ENCODE results near the gene CCT7. TPM values are rescaled to one million over a fixed set of nuclear protein-coding genes. Genes with fewer than 3 reads are reported as not detected.
A peak's percentile ranks its signal among the peaks of the same experiment; 100 is the strongest.

CCT7 gene
- total and polyA plus RNA-seq, 2 of the 8 experiments (the other 6 are each of a cell fraction or from before 2014, with no cell fraction given) = 440 to 474 TPM

- POLR2A ChIA-PET (ENCODE audit: partially characterized antibody) = interaction anchor here (0.6 to 5.1 kb wide), 11 partner anchors 10 to 1177 kb away, joined by 3 to 53 read pairs (median 4); partner anchors contain the start of genes CCT7, FBXO41 and PRADC1
- Histone ChIP-seq H3K27ac (ENCODE audit: low read depth, low read length) (no peak overlapping the region), H2BK120ac (replicated peaks; ENCODE audit: low read depth, low read length) (no peak overlapping the region), H3K79me1 (ENCODE audit: low read depth, low read length) (no peaks in the 10 kb centered on the region), H2BK12ac (ENCODE audit: low read depth, low read length) (0 out of 2 replicates have a peak overlapping the region, but pooled peaks have one; percentile 39), H3K36me3 (ENCODE audit: control insufficient read depth in 2 of 4, insufficient read depth in 4 of 4, low read length in 3 of 4) (peaks cover 11 to 36% (median 20%) of the 10 kb centered on the region in 4 experiments; a peak in 7 of 8 replicates), H2BK20ac (ENCODE audit: low read length) (no peak overlapping the region), H3K18ac (ENCODE audit: extremely low read depth, low read length) (peak overlapping the region; percentile 32; the same call in 1 of the 2 replicates), H3K4me2 (ENCODE audit: insufficient read depth in 1 of 2, low read depth in 2 of 2, low read length in 2 of 2) (no peak overlapping the region), H3K23ac (ENCODE audit: insufficient read length) (no peak overlapping the region), H3K56ac (replicated peaks; ENCODE audit: insufficient read length, low read depth, low read length) (no peak overlapping the region), H3K79me2 (ENCODE audit: control insufficient read depth in 1 of 2, insufficient read depth in 2 of 2, low read length in 2 of 2) (no peaks in the 10 kb centered on the region), H2BK5ac (ENCODE audit: low read depth, low read length) (peak overlapping the region; percentile 21; the same call in 1 of the 2 replicates), H2AK5ac (ENCODE audit: low read depth, low read length) (no peak overlapping the region), H4K20me1 (replicated peaks in 1 of 2; ENCODE audit: control insufficient read depth in 1 of 2, insufficient read depth in 2 of 2, low read length in 2 of 2) (peaks cover 16 to 18% of the 10 kb centered on the region in 2 experiments), H3K27me3 (replicated peaks in 1 of 4; ENCODE audit: control insufficient read depth in 3 of 4, extremely low read depth in 1 of 4, insufficient read depth in 3 of 4, low read length in 3 of 4) (no peaks in the 10 kb centered on the region), H4K91ac (replicated peaks; ENCODE audit: insufficient read length, low read length) (no peak overlapping the region), H4K8ac (ENCODE audit: extremely low read depth, insufficient read depth, low read length) (no peak overlapping the region), H3K4me3 (ENCODE audit: extremely low read depth in 1 of 4, insufficient read depth in 2 of 4, low read depth in 3 of 4, low read length in 4 of 4) (no peak overlapping the region), H3K14ac (ENCODE audit: insufficient read length) (no peak overlapping the region), H3K9me3 (ENCODE audit: insufficient read depth in 2 of 2, low read depth in 1 of 2, low read length in 1 of 2) (no peaks in the 10 kb centered on the region), H3K23me2 (ENCODE audit: low read depth, low read length) (no peaks in the 10 kb centered on the region), H2AFZ (ENCODE audit: low read length) (no peak overlapping the region), H3K4me1 (replicated peaks in 1 of 4; ENCODE audit: control insufficient read depth in 3 of 4, insufficient read depth in 4 of 4, low read length in 3 of 4) (peaks cover 0 to 12% (median 4%) of the 10 kb centered on the region in 4 experiments; a peak in 3 of 7 replicates), H3K9ac (replicated peaks in 1 of 4; ENCODE audit: extremely low read depth in 1 of 4, low read depth in 3 of 4, low read length in 3 of 4) (no peak overlapping the region), H4K5ac (ENCODE audit: insufficient read length, low read depth, low read length) (no peak overlapping the region), H2BK15ac (ENCODE audit: low read length) (peak overlapping the region; percentile 61; the same call in 1 of the 2 replicates), H3K4ac (replicated peaks; ENCODE audit: insufficient read length, low read depth, low read length) (no peak overlapping the region)
- DNase-seq (ENCODE audit: low read depth in 1 of 2, low spot score in 2 of 2) = no peak
- CTCF ChIA-PET (ENCODE audit: partially characterized antibody) = interaction anchor here (0.8 to 7.0 kb wide), 11 partner anchors 11 to 101 kb away, joined by 3 to 51 read pairs (median 4); partner anchors contain the start of genes CCT7, EGR4 and PRADC1
- WGBS, 2 experiments (ENCODE audit: extremely low coverage in 1 of 2, insufficient coverage in 1 of 2, insufficient read length in 1 of 2, insufficient replicate concordance in 2 of 2, low coverage in 1 of 2, low lambda C conversion rate in 2 of 2, missing lambda C conversion rate in 1 of 2) = 100% methylated on average over 2 of the region's 2 CpGs; no CpG with 5 or more reads in 1 of the 2 experiments
- FAIRE-seq = no peak
- TF ChIP-seq EP300 (IDR thresholded peaks at IDR 0.05; ENCODE audit: borderline replicate concordance in 1 of 2, low read depth in 2 of 2, low read length in 2 of 2) = no peak
- no peak for TF ChIP-seq POLR2AphosphoS5 (IDR thresholded peaks at IDR 0.05; ENCODE audit: low read depth, low read length)
- TF ChIP-seq FOSL1 (IDR thresholded peaks at IDR 0.05; ENCODE audit: insufficient read depth, low read depth, low read length) = no peak
- no peak for TF ChIP-seq ZNF274 (IDR thresholded peaks at IDR 0.05; ENCODE audit: borderline replicate concordance, extremely low read depth, low read length)
- no peak for TF ChIP-seq GABPA (IDR thresholded peaks at IDR 0.05; ENCODE audit: borderline replicate concordance, insufficient read depth, low read length)
- TF ChIP-seq PHF8 (conservative IDR thresholded peaks at IDR 0.05; ENCODE audit: low read depth, low read length) = no peak
- no peak for TF ChIP-seq GTF2F1 (IDR thresholded peaks at IDR 0.05; ENCODE audit: borderline replicate concordance, low read depth, low read length)
- TF ChIP-seq SIN3A (conservative IDR thresholded peaks at IDR 0.05 in 1 of 2, IDR thresholded peaks at IDR 0.05 in 1 of 2; ENCODE audit: low read depth in 1 of 2, low read length in 2 of 2) = no peak
- no peak for TF ChIP-seq HDAC6 (IDR thresholded peaks at IDR 0.05; ENCODE audit: low read depth, low read length)
- TF ChIP-seq, protein P1, sequence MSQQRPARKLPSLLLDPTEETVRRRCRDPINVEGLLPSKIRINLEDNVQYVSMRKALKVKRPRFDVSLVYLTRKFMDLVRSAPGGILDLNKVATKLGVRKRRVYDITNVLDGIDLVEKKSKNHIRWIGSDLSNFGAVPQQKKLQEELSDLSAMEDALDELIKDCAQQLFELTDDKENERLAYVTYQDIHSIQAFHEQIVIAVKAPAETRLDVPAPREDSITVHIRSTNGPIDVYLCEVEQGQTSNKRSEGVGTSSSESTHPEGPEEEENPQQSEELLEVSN (IDR thresholded peaks at IDR 0.05) = no peak
- TF ChIP-seq BCL11A (IDR thresholded peaks at IDR 0.05; ENCODE audit: low read depth in 2 of 2, low read length in 2 of 2) = no peak
- TF ChIP-seq CTBP2 (IDR thresholded peaks at IDR 0.05; ENCODE audit: borderline replicate concordance, insufficient read depth, insufficient read length, low read length) = no peak
These were observed 22.9 kb downstream of the CCT7 start for GRCh38 chr2:73257021-73257420.

All from H1 (cell line).